LNCAP (cell line): ENCODE measurements around the gene CEP112.

Experiments used
- CTCF ChIP-seq: fragments of 450-650 bp; IDR thresholded peaks from 2 replicates; pipeline ENCODE4 v1.5.1; 2017; ENCODE audit warnings: mild to moderate bottlenecking

The CEP112 gene

DNA sequence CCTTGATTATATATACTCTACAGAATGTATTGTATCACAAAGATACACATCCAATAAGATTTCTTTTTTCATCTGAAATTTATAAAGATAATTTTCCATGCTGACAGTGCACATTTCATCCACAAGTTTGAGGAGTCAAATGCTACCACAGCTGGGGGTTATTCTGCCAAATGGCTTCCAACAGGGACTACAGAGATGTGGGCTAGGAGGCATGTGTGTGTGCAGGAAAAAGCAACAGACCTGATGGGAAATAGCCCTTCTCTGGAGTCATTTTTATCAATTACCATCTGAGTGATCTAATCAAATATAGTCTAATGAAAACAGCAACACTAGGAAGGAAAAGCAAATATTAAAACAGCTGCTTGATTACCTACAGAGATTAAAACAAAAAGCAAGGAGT, 290.5 kb downstream of the CEP112 start:
- no peak for TF ChIP-seq CTCF

DNA sequence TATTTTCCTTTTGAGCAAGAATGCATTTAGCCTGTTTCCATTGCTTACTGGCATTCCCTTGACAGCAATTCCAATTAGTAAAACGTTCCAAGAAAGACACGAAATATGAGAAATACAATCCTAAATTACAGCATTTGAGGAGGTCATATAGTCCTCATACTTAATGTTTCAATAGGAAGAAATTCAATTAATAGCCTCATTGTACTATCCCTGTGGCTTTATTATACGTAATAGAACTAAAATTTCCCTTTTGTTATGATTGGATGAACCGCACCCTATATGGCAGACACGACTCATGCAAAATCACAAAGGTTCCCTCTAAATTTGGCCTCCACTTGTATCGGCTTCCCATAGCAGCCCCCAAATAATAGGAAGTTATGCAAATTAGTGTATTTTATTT, 291.7 kb downstream of the CEP112 start:
- no peak for TF ChIP-seq CTCF

DNA sequence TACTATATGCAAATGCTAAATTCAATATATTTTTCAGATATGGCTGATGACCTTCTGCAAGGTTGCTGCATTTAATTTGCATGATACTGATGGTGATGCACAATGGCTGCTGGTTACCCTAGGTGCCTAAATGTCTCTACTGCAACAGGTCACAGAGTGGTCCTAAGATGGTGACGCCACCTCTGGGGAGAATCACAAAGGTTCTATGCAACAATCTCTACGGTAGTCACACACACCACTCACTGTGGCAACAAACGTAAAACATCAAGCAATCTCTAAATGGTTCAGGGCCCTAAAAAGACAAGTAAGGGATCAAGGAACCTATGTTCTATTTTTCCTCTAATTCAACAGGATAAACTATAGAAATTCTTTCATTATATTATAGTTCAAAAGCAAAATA, 293.3 kb downstream of the CEP112 start:
- TF ChIP-seq CTCF: no peak

DNA sequence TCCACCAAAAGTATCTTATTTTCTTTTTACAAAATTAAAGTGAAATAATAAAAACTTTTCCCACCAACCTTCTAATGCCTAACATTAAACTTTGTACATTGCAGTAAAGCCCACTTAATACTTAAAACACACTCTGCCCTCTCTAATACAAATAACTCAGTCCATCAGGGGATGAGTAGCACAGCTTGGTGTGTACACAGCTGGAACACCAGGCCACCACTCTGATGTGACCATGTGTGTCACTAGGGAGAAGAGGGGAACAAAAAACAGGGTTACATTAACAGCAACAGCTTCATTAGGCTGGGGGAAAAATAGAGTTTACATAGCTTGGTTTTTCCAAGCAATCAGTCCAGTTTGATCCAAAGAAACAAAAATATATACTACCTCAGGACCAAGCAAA, 295.0 kb downstream of the CEP112 start:
- no peak for TF ChIP-seq CTCF

DNA sequence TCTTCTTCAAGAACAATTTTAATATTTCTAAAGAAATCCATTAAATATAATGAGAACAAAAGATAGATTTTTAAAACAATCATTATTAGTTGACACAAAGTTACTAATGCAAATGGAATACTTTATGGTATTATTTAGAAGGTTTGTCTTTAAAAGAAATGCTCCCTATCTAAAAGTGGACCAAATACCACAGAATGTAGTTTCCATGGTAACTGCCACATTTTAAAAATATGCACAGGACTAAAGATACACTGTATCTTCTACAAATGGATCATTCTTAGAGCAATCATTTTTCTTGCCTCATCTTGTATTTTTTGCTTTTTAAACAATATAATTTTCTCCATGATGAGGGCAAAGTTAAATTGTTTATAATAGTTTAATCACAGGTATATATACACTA, 296.0 kb downstream of the CEP112 start:
- no peak for TF ChIP-seq CTCF

GRCh38 chr17:65893692-65894279, 298.1 kb downstream of the CEP112 start:
- no peak for TF ChIP-seq CTCF

DNA sequence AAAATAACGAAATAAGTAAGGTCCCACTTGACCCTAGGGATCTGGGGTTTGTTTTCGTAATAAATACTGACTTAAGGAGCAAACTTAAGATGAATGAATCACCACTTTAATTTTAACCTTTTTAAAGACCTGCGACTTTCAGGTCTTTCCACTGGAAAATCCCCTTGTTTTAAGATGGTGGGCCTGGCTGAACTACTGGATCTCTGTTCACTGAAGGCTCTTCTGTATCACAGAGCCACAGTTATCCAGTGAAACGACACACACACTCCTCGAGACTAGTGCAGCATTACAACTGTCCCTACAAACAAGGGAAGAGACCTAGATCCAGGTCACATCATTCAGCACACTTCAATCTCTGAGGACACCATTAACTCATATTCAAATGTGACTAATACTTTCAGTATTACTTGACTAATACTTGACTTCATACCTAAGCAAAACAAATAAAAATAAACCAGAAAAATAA, 299.0 kb downstream of the CEP112 start:
- TF ChIP-seq CTCF: no peak

GRCh38 chr17:65891231-65891735, 300.6 kb downstream of the CEP112 start:
- no peak for TF ChIP-seq CTCF
